ENCODE data around the gene CNOT9. TPM values are rescaled to one million over a fixed set of nuclear protein-coding genes. Genes with fewer than 3 reads are reported as not detected.

Gene CNOT9
- total and polyA plus RNA-seq, 2 donors (not counting 1 experiment from before 2014, with no cell fraction given): 28.0 to 54.5 TPM

GRCh38 chr2:218582076-218582475, 13.4 kb downstream of the CNOT9 start:
- no peaks in the 10 kb centered on the region for H3K27me3 ChIP-seq (replicated peaks in 1 of 4; ENCODE audit: control extremely low read depth in 1 of 4, control insufficient read depth in 3 of 4, insufficient read depth in 4 of 4, low read length in 3 of 4)
- H3K4me3 Mint-ChIP-seq: no peak overlapping the region
- H3K79me2 ChIP-seq (ENCODE audit: control insufficient read depth, insufficient read depth, low read length): peaks cover 54% of the 10 kb centered on the region
- H3K9me3 Mint-ChIP-seq (ENCODE audit: insufficient read depth): no peaks in the 10 kb centered on the region
- ChIA-PET POLR2A (no interaction called here), CTCF (no interaction called here)
- no peak overlapping the region for H3K4me2 ChIP-seq (replicated peaks; ENCODE audit: low read depth, low read length, poor library complexity, severe bottlenecking)
- H3K9ac ChIP-seq (ENCODE audit: low read length): no peak overlapping the region
- no peak overlapping the region for H3K27ac Mint-ChIP-seq
- peaks cover 3 to 4% of the 10 kb centered on the region in 2 donors for H3K4me1 ChIP-seq (ENCODE audit: control insufficient read depth in 2 of 2, insufficient read depth in 2 of 2, low read length in 2 of 2)
- WGBS (ENCODE audit: insufficient coverage): 83% methylated on average over 1 of the region's 7 CpGs
- intact Hi-C loops (cut with micrococcal nuclease): no loop called here
- H3K27ac ChIP-seq (ENCODE audit: low read length in 2 of 2): no peak overlapping the region
- peaks cover 17% of the 10 kb centered on the region for H3K4me1 Mint-ChIP-seq
- no peak overlapping the region for H3K4me3 ChIP-seq (ENCODE audit: control extremely low read depth in 1 of 5, extremely low read depth in 1 of 5, insufficient read depth in 1 of 5, low read depth in 2 of 5, low read length in 4 of 5)
- H3K27me3 Mint-ChIP-seq: no peaks in the 10 kb centered on the region
- H3K9me3 ChIP-seq (ENCODE audit: control extremely low read depth in 1 of 3, control insufficient read depth in 2 of 3, insufficient read depth in 1 of 3, low read length in 2 of 3): no peaks in the 10 kb centered on the region
- H3K36me3 ChIP-seq (replicated peaks in 1 of 2; ENCODE audit: control extremely low read depth in 1 of 2, control insufficient read depth in 1 of 2, extremely low read depth in 1 of 2, insufficient read depth in 2 of 2, low read length in 1 of 2): peaks cover 15 to 53% of the 10 kb centered on the region in 2 experiments
- ATAC-seq (ENCODE audit: low read depth) (no peak), DNase-seq (no peak)
- no peak for TF ChIP-seq CTCF (IDR thresholded peaks at IDR 0.05)
- no peak for TF ChIP-seq EZH2 (IDR thresholded peaks at IDR 0.05; ENCODE audit: borderline replicate concordance, insufficient read depth, low read depth, low read length, poor library complexity, severe bottlenecking)
- H2AFZ ChIP-seq (ENCODE audit: insufficient read depth, low read depth, low read length, poor library complexity, severe bottlenecking): no peak overlapping the region
- peaks cover 28% of the 10 kb centered on the region for H4K20me1 ChIP-seq (ENCODE audit: control insufficient read depth, insufficient read depth, low read length, poor library complexity, severe bottlenecking)

GRCh38 chr2:218583983-218584850, 15.6 kb downstream of the CNOT9 start:
- H3K27ac ChIP-seq (ENCODE audit: low read length in 2 of 2): no peak overlapping the region
- peaks cover 33% of the 10 kb centered on the region for H3K79me2 ChIP-seq (ENCODE audit: control insufficient read depth, insufficient read depth, low read length)
- ChIA-PET POLR2A (no interaction called here), CTCF (no interaction called here)
- H3K9ac ChIP-seq (ENCODE audit: low read length): no peak overlapping the region
- H3K4me3 Mint-ChIP-seq: no peak overlapping the region
- H3K27me3 ChIP-seq (replicated peaks in 1 of 4; ENCODE audit: control extremely low read depth in 1 of 4, control insufficient read depth in 3 of 4, insufficient read depth in 4 of 4, low read length in 3 of 4): no peaks in the 10 kb centered on the region
- WGBS (ENCODE audit: insufficient coverage): no CpG with 5 or more reads among the region's 6 CpGs
- ATAC-seq (ENCODE audit: low read depth) (no peak), DNase-seq (no peak)
- H3K4me1 Mint-ChIP-seq: peaks cover 6% of the 10 kb centered on the region
- no peak overlapping the region for H2AFZ ChIP-seq (ENCODE audit: insufficient read depth, low read depth, low read length, poor library complexity, severe bottlenecking)
- H3K4me2 ChIP-seq (replicated peaks; ENCODE audit: low read depth, low read length, poor library complexity, severe bottlenecking): no peak overlapping the region
- H3K9me3 Mint-ChIP-seq (ENCODE audit: insufficient read depth): no peaks in the 10 kb centered on the region
- no peaks in the 10 kb centered on the region for H3K27me3 Mint-ChIP-seq
- no peaks in the 10 kb centered on the region for H3K4me1 ChIP-seq (ENCODE audit: control insufficient read depth in 2 of 2, insufficient read depth in 2 of 2, low read length in 2 of 2)
- H3K36me3 ChIP-seq (replicated peaks in 1 of 2; ENCODE audit: control extremely low read depth in 1 of 2, control insufficient read depth in 1 of 2, extremely low read depth in 1 of 2, insufficient read depth in 2 of 2, low read length in 1 of 2): peaks cover 16 to 68% of the 10 kb centered on the region in 2 experiments
- no peak overlapping the region for H3K4me3 ChIP-seq (ENCODE audit: control extremely low read depth in 1 of 5, extremely low read depth in 1 of 5, insufficient read depth in 1 of 5, low read depth in 2 of 5, low read length in 4 of 5)
- no peak overlapping the region for H3K27ac Mint-ChIP-seq
- H3K9me3 ChIP-seq (ENCODE audit: control extremely low read depth in 1 of 3, control insufficient read depth in 2 of 3, insufficient read depth in 1 of 3, low read length in 2 of 3): no peaks in the 10 kb centered on the region
- TF ChIP-seq CTCF (IDR thresholded peaks at IDR 0.05) (peak; percentile 14), EZH2 (IDR thresholded peaks at IDR 0.05; ENCODE audit: borderline replicate concordance, insufficient read depth, low read depth, low read length, poor library complexity, severe bottlenecking) (no peak)
- H4K20me1 ChIP-seq (ENCODE audit: control insufficient read depth, insufficient read depth, low read length, poor library complexity, severe bottlenecking): peaks cover 11% of the 10 kb centered on the region
- intact Hi-C loops (cut with micrococcal nuclease): no loop called here
